GM19438 (cell line): Measurements from ENCODE around the gene ERVK3-1.

Source experiments
- ATAC-seq: cut with Tn5 transposase; IDR thresholded peaks from one replicate; pipeline ENCODE4 v1.9.1; 2021; ENCODE audit warnings: low read depth; ENCODE audit not compliant: unreplicated experiment

ERVK3-1 gene

GRCh38 chr19:58357481-58358145, 52.4 kb downstream of the ERVK3-1 start:
- no peak for ATAC-seq

- peak; percentile 19 for ATAC-seq
Measured at GRCh38 chr19:58361900-58362271, 56.7 kb downstream of the ERVK3-1 start.

GRCh38 chr19:58362272-58362994, 57.3 kb downstream of the ERVK3-1 start, which contains the start of gene ZNF497:
Gene ZNF497, minus strand, starts transcription at chr19:58362751. Its CDS starts 5,116 bp downstream, at chr19:58357635.
- peak; percentile 85 for ATAC-seq

- no peak for ATAC-seq
Measured at GRCh38 chr19:58364146-58364545, 59.0 kb downstream of the ERVK3-1 start.
